Panc1 (cell line): Measurements from ENCODE around the gene MYO18A. TPM values are rescaled to one million over a fixed set of nuclear protein-coding genes. Genes with fewer than 3 reads are reported as not detected.

Experiments
- ATAC-seq: fragments of 200-7000 bp; cut with Tn5 transposase; 2 replicates; pipeline ENCODE4 v1.9.1; 2020; ENCODE audit warnings: mild to moderate bottlenecking, moderate library complexity
- BruUV-seq: library from RNA; stranded (reverse); fragments of 400-500 nt; replicated peaks from 2 replicates; lab custom pipeline; 2021; lab: Mats Ljungman, UMichigan
- CTCF ChIA-PET: fragments of 300-600 bp; sonication (Branson Sonifier 250); formaldehyde crosslinking; loops from one replicate; lab custom pipeline; 2022; ENCODE audit warnings: antibody characterized with exemption; lab: Charles Lee
- POLR2A ChIA-PET: fragments of 300-600 bp; sonication (Branson Sonifier 250); formaldehyde crosslinking; loops from one replicate; lab custom pipeline; 2022; ENCODE audit warnings: antibody characterized with exemption; lab: Charles Lee
- DNase-seq: peaks from one replicate; pipeline ENCODE4 v3.0.0-alpha.2; 2010; ENCODE audit warnings: low read depth, low spot score
- H3K27ac ChIP-seq: 2 replicates; pipeline ENCODE4 v1.5.1; 2011; ENCODE audit warnings: mild to moderate bottlenecking, low read length, inconsistent platforms
- H3K27me3 ChIP-seq: fragments of 200-500 bp; sonication (Bioruptor generic); 2 replicates; pipeline ENCODE4 v1.6.0; 2014; ENCODE audit warnings: low read length, inconsistent platforms; ENCODE audit not compliant: control insufficient read depth, insufficient read depth
- H3K36me3 ChIP-seq: fragments of 200-500 bp; sonication (Bioruptor generic); 2 replicates; pipeline ENCODE4 v1.5.1; 2014; ENCODE audit warnings: inconsistent platforms, mild to moderate bottlenecking, low read length, moderate library complexity; ENCODE audit not compliant: control insufficient read depth, insufficient read depth
- H3K4me1 ChIP-seq: 2 replicates; pipeline ENCODE4 v1.5.1; 2011; ENCODE audit warnings: inconsistent platforms, mild to moderate bottlenecking, low read length, moderate library complexity; ENCODE audit not compliant: control insufficient read depth, insufficient read depth
- H3K4me3 ChIP-seq, 2 experiments: 2 replicates each; pipeline ENCODE4 v1.5.1; 2011 to 2012; ENCODE audit warnings: low read depth in 2 of 2, low read length in 2 of 2, mild to moderate bottlenecking in 2 of 2, inconsistent platforms in 1 of 2, moderate library complexity in 1 of 2
- H3K9me3 ChIP-seq: fragments of 200-500 bp; sonication (Bioruptor generic); 2 replicates; pipeline ENCODE4 v1.5.1; 2014; ENCODE audit warnings: low read depth, mild to moderate bottlenecking, inconsistent platforms, low read length, moderate library complexity; ENCODE audit not compliant: control insufficient read depth, insufficient read depth
- POLR2AphosphoS5 ChIP-seq: IDR thresholded peaks from 2 replicates; pipeline ENCODE4 v1.6.1; 2012; ENCODE audit warnings: mild to moderate bottlenecking, low read depth, low read length, moderate library complexity
- SIN3A ChIP-seq: IDR thresholded peaks from 2 replicates; pipeline ENCODE4 v1.6.1; 2012; ENCODE audit warnings: low read depth, mild to moderate bottlenecking, low read length, moderate library complexity, borderline replicate concordance; ENCODE audit not compliant: insufficient read depth
- TCF7L2 ChIP-seq: IDR thresholded peaks from 2 replicates; pipeline ENCODE4 v1.6.1; 2011; ENCODE audit warnings: mild to moderate bottlenecking, low read depth, low read length, inconsistent platforms
- in situ Hi-C: cut with HindIII; loops from 2 replicates; pipeline ENCODE4 v1.10.0; 2016; ENCODE audit warnings: low sequenced_read_pairs, low pct_unique_long_range_greater_than_20kb
- intact Hi-C: fragments of 100-400 bp; cut with micrococcal nuclease; formaldehyde crosslinking; loops from one replicate; pipeline ENCODE4 v1.10.0; 2022; ENCODE audit not compliant: unreplicated experiment
- total RNA-seq: library from RNA; stranded (reverse); gene quantifications from one replicate; pipeline ENCODE4 v1.2.1, GENCODE V29; 2021; ENCODE audit not compliant: unreplicated experiment
- TF ChIP-seq, protein P1 (sequence below), 2 experiments: IDR thresholded peaks; 2 replicates each; pipeline ENCODE4 v1.6.1; 2011 to 2012; ENCODE audit warnings: low read depth in 2 of 2, control low read depth in 1 of 2, low read length in 1 of 2, mild to moderate bottlenecking in 1 of 2, moderate library complexity in 1 of 2; ENCODE audit not compliant: insufficient read depth in 1 of 2
- TF ChIP-seq, protein P2 (sequence below): fragments of 450-650 bp; IDR thresholded peaks from 2 replicates; pipeline ENCODE4 v1.5.1; 2017; ENCODE audit warnings: mild to moderate bottlenecking

MYO18A gene
- total RNA-seq, 1 experiment from 2014 or later = 108 TPM

DNA sequence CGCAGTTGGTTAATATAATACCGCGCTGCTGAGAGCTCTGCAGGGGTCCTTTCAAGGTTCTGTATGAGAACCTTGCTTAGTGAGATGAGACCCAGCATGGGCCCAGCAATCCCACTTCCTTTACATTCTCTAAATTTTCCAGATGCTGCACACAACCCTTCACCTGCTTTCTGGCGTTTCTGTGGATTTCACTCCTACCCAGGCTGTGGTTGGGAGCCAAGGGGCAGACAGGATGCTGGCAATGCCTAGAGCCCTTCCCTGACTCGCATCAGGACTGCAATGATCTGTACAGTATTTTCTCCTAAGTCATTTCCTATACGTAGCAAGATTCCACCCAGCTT lies 147.4 kb downstream of the MYO18A start:
- no peak for DNase-seq
- no peak for ATAC-seq
- no TSS peak for BruUV-seq
- H3K36me3 ChIP-seq = no peaks in the 10 kb centered on the region
- POLR2A ChIA-PET = no interaction called here
- in situ Hi-C loops (no loop called here), intact Hi-C loops (no loop called here)
- TF ChIP-seq TCF7L2 = no peak
- no peak for TF ChIP-seq SIN3A
- no peak for TF ChIP-seq POLR2AphosphoS5
- TF ChIP-seq, protein P1, sequence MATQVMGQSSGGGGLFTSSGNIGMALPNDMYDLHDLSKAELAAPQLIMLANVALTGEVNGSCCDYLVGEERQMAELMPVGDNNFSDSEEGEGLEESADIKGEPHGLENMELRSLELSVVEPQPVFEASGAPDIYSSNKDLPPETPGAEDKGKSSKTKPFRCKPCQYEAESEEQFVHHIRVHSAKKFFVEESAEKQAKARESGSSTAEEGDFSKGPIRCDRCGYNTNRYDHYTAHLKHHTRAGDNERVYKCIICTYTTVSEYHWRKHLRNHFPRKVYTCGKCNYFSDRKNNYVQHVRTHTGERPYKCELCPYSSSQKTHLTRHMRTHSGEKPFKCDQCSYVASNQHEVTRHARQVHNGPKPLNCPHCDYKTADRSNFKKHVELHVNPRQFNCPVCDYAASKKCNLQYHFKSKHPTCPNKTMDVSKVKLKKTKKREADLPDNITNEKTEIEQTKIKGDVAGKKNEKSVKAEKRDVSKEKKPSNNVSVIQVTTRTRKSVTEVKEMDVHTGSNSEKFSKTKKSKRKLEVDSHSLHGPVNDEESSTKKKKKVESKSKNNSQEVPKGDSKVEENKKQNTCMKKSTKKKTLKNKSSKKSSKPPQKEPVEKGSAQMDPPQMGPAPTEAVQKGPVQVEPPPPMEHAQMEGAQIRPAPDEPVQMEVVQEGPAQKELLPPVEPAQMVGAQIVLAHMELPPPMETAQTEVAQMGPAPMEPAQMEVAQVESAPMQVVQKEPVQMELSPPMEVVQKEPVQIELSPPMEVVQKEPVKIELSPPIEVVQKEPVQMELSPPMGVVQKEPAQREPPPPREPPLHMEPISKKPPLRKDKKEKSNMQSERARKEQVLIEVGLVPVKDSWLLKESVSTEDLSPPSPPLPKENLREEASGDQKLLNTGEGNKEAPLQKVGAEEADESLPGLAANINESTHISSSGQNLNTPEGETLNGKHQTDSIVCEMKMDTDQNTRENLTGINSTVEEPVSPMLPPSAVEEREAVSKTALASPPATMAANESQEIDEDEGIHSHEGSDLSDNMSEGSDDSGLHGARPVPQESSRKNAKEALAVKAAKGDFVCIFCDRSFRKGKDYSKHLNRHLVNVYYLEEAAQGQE (IDR thresholded peaks at IDR 0.05; ENCODE audit: insufficient read depth in 1 of 2, low read depth in 2 of 2, low read length in 1 of 2) = no peak
- TF ChIP-seq, protein P2, sequence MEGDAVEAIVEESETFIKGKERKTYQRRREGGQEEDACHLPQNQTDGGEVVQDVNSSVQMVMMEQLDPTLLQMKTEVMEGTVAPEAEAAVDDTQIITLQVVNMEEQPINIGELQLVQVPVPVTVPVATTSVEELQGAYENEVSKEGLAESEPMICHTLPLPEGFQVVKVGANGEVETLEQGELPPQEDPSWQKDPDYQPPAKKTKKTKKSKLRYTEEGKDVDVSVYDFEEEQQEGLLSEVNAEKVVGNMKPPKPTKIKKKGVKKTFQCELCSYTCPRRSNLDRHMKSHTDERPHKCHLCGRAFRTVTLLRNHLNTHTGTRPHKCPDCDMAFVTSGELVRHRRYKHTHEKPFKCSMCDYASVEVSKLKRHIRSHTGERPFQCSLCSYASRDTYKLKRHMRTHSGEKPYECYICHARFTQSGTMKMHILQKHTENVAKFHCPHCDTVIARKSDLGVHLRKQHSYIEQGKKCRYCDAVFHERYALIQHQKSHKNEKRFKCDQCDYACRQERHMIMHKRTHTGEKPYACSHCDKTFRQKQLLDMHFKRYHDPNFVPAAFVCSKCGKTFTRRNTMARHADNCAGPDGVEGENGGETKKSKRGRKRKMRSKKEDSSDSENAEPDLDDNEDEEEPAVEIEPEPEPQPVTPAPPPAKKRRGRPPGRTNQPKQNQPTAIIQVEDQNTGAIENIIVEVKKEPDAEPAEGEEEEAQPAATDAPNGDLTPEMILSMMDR = no peak
- H3K4me1 ChIP-seq = no peaks in the 10 kb centered on the region
- peaks cover 38% of the 10 kb centered on the region for H3K27me3 ChIP-seq
- H3K4me3 ChIP-seq = no peak overlapping the region
- CTCF ChIA-PET = no interaction called here
- H3K27ac ChIP-seq = no peak overlapping the region
- peaks cover 11% of the 10 kb centered on the region; the same call in 1 of the 2 replicates for H3K9me3 ChIP-seq

DNA sequence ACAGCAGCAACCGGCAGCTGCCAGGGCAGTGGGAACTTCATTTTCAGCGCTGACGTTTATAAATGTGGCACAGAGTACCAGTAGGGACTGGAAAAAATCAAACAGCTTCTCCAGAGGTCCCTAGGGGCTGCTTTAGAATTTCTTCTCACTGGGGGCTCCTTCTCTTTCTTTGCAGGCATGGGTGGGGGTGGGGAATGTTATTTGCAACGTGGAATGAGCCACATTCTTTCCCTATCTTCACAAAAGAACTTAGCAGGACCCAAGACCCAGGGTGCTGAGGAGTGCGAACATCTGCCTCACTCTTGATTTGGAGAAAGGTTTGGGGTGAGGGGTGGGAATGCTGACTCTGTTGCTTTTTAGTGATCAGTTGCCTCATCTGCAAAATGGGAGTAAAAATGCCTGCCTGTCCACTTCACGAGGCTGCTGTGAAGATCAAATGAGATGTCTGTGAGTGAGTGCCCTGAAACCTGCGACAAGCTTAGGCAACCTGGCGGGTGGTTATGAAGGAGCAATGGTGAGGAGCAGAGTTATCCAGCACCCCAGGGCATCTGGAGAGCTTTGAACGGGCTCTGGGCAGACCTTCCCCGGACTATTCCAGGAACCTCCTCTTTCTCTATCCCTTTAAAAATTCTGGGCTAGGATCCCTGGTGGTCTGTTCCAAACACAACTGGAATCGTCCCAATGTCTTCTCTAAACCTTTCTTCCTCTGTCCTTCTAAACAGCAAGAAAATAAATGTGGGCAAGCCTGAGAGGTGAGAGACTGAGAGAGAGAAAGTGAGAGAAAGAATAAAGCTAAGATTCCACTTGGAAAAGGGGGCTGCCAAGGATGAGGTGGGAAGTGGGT lies 148.0 kb downstream of the MYO18A start:
- ChIA-PET CTCF (no interaction called here), POLR2A (no interaction called here)
- no peak for DNase-seq
- Histone ChIP-seq H3K27me3 (peaks cover 38% of the 10 kb centered on the region), H3K4me3 (no peak overlapping the region), H3K4me1 (no peaks in the 10 kb centered on the region), H3K27ac (no peak overlapping the region), H3K36me3 (no peaks in the 10 kb centered on the region), H3K9me3 (peaks cover 11% of the 10 kb centered on the region; the same call in 1 of the 2 replicates)
- intact Hi-C loops (no loop called here), in situ Hi-C loops (no loop called here)
- TF ChIP-seq, protein P1 (IDR thresholded peaks at IDR 0.05; ENCODE audit: insufficient read depth in 1 of 2, low read depth in 2 of 2, low read length in 1 of 2) = no peak
- TF ChIP-seq, protein P2 = no peak
- no peak for TF ChIP-seq SIN3A
- no peak for TF ChIP-seq POLR2AphosphoS5
- no peak for TF ChIP-seq TCF7L2
- no TSS peak for BruUV-seq
- no peak for ATAC-seq
